Caki2 (cell line): Measurements from ENCODE around the gene TAMALIN. TPM values are rescaled to one million over a fixed set of nuclear protein-coding genes. Genes with fewer than 3 reads are reported as not detected.

Source experiments
- DNase-seq: peaks from one replicate; pipeline ENCODE4 v3.0.0-alpha.2; 2015; ENCODE audit warnings: low read depth
- in situ Hi-C: cut with HindIII; loops from 2 replicates; pipeline ENCODE4 v1.10.0; 2016; ENCODE audit warnings: low sequenced_read_pairs, low pct_unique_long_range_greater_than_20kb, mixed read lengths
- total RNA-seq: library from RNA; depleted of rRNA; stranded (reverse); fragments of >200 nt; shearing (Covaris generic); gene quantifications from 2 replicates; pipeline ENCODE4 v1.2.3, GENCODE V29; 2014; ENCODE audit warnings: low replicate concordance; rRNA removed

Gene TAMALIN
- total RNA-seq, 1 experiment from 2014 or later = not detected

DNA sequence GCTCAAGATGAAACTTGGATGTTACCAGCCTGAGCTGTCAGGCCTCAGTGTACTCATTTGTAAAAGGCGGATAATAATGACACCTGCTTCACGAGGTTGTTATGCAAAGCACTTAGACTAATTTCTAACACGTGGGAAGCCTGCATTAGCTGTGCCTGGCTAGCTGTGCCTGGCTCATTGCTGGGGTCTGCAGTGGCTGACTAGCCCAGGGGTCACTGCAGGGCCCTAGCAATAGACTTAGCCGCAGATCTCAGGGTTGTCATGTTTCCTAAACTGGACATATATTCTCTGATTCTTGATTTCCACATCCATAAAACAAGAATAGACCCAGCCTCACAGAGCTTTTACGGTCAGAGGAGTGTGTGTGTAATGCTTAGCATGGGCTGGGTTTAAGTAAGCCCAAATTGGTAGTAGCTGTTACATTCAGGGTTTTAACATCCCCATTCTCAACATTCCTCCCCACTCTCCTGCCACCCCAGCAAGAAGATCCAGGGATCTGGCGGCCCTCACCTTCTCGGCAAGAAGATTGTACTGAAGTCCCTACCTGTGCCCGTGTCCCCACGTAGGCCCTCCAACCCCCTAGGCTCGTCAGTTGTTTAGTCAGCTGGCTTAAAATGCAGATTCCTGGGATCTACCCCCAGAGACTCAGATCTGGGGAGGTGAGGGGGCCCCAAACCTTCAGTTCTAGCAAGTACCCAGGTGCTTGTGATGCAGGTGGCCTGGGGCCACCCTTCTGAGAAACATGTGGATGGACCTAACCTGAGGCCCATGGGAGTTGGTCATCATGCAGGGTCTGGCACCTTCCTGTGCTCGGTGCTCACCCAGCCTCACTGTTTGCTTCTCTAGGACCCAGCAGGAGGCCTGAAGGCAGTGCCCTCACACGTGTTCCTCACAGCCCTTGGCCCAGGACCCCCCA, 53.1 kb downstream of the TAMALIN start:
- in situ Hi-C loops = no loop called here
- no peak for DNase-seq

DNA sequence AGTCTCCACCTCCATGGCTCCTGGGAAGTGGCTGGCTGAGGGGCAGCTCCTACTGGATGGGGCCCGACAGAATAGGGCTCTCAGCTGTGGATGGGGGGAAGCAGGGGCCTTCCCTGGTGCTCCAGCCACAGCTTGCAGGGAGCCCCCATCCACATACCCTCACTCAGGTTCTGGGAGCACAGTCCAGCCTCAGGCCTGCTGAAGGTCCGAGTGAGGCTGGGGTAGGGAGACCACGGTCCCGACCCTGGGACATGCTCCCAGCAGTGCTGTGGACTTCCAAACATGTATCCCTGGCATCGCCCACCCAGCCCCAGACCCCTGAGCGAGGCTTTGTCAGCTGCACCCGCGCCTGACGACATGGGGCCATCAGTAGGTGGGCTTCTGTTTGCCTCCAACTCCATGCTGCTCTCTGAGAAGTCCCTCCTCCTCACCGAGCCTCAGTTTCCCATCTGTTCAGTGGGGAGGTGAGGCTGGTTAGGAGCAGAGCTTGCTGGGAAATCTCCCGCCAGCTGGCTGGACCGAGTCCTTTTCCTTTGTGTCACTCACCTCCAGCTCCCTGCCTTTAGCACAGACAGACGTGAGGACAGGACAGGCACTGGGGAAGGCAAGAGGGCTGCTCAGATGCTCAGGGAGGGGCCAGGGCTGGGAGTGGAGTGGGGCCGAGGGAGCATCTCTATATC, 53.9 kb downstream of the TAMALIN start:
- DNase-seq = no peak
- in situ Hi-C loops = no loop called here

DNA sequence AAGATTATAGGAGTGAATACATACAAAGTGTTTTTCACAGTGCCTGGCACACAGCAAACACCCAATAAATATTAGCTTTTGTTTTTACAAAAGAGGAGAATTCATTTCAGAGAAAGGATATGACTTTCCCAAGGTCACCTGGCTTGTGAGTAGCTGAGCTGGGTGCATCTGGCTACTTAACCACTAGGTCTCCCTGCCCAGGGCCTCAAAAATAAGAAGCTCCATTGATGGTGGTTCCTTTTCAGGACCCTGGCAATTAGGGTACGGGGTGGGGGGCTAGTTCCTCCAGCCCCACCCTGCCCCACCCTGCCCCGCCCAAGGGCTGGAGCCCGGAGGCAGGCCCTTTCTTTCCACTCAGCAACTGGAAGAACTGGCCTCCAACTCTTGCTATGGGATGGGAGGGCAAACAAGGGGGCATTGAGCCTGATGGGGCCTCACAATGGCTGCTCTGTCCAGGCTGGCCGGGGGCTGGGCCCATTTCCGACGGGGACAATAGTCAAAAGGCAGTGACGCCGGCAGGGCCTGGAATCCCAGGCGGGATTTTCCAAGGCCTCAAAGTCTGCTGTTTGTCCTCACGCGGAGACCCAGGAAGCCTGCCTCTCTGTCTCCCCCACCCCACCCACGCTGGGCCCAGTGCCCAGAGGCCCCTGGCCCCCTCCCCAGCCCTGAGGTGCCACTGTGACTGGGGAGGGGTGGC, 54.9 kb downstream of the TAMALIN start:
- in situ Hi-C loops = no loop called here
- no peak for DNase-seq

DNA sequence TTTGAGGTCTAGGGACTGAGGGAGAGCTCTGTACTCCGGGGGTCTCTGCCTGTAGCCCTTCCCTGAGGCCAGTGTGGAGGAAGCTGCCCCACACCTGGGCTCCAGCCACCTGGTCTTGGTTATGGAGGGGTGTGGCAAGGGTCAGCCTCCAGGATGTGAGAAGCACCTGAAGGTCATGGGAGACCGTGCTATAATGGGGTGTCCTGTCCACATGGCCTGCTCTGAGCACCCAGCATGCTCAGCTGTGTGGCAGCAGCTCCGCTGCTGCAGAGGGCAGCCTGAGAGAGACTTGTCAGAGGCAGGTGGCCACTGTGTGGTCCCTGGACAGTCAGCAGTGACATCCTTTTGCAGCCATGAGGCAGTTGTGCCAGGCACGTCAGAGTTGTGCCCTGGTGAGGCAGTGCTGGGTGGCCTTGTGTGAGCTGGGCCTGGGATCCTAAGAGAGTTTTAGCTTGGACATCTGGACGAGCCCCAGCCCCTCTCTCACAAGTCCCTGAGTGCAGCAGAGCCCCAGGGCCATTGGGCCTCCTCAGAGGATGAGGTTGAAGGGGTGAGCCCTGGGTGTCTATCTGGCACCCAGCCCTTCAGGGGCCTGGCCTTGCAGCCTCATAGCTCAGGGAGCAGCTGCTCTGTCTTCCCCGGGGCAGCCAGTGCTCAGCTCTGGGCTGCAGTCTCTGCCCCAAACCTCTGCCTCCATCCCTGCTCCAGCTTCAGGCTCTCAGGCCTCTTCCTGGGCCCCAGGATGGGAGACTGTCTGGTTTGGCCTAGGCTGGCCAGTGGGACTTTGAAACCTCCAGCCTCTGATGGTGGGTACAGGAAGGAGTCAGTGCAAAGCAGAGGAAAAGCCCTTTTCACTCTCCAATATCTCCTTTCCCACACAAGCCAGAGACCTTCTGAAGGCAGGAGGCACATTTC, 55.7 kb downstream of the TAMALIN start:
- in situ Hi-C loops = no loop called here

DNA sequence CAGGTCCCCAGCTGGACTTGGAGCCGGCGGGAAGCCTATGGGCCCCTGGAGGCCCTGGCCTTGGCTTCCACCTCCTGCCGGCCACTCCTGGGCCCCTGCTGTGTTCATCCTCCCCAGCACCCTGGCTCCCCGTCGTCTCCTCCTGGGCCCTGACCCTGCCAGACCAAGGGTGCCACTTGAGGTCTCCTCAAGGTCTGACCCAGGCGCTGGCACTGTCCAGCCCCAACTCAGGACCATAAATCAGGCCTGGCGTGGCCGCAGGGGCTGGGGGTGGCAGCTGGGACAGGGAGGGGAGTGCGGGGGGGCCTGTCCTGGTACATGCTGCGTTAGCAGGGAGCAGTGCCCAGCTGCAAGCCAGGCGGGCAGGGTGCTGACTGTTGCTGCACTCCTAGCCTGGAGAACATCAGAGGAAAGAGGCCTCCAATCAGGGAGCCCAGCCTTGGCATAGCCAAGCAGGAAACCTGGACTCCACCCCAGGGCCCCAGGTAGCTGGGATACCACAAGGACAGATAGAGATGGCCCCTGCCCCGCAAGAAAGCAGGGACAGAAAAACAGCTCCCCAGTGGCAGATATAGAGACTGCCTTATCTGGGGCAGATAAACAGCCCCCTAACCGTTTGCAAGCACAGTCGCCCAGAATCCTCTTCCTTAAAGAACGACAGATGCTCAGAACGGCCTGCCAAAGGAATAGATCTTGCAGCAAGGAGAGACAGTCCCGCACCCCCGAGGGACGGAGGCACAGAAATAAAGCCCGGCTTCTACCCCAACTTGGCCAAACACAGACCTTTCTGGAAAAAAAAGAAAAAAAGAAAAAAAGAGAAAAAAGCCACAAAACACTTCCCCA, 56.6 kb downstream of the TAMALIN start:
- in situ Hi-C loops = no loop called here
- no peak for DNase-seq

More for the DNA sequence above, 55.7 kb downstream of the TAMALIN start:
- no peak for DNase-seq

DNA sequence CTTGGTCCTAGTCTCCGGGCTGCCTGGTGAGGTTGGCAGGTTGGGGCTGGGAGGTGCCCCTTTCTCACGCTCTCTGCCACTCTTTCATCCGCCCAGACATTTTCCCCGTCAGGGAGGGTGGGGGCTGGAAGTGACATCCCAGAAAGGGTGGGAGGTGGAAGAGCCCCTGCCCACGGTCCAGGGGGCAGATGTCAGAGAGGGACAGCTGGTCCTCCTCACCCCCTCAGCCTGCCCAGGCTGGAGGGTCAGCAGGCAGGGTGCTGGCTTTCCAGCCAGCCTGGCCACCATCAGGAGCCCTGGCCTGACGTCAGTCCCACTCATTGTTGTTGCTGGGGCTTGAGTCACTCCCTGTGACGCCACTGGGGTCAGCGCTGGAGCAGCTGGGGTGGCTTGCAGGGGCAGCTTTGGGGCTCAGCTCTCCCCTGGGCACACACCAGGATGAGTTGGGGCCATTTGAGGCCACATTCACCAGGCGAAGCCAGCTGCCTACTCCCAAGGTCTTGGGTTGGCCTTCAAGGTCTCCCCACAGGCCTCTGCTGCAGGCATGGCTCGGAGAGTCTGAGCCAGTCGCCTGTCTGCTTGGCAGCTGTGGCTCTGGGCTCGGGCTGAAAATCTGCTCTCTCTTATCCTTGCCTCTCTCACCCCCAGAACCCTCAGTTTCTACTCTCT, 57.4 kb downstream of the TAMALIN start:
- in situ Hi-C loops = no loop called here
- DNase-seq = no peak

Other genes starting within 250 kb of the TAMALIN start
- 0.84 and 1.7 TPM in 2 replicates for gene FIGNL2, start 158.2 kb upstream of the TAMALIN start, total RNA-seq
- not detected in 2 replicates for gene ANKRD33, start 118.8 kb upstream of the TAMALIN start, total RNA-seq
- 0.35 and 4.4 TPM in 2 replicates for gene ACVRL1, start 99.4 kb upstream of the TAMALIN start, total RNA-seq
- gene ACVR1B, start 55.2 kb upstream of the TAMALIN start, total RNA-seq = 10.5 and 14.2 TPM in 2 replicates
- 0.07 TPM in 1 of 2 replicates, not detected in the other for gene NR4A1, start 44.5 kb downstream of the TAMALIN start, total RNA-seq
- 126 and 183 TPM in 2 replicates for gene ATG101, start 63.0 kb downstream of the TAMALIN start, total RNA-seq
- gene SMIM41, start 72.8 kb downstream of the TAMALIN start, total RNA-seq = not detected in 2 replicates
- gene KRT80, start 185.1 kb downstream of the TAMALIN start, total RNA-seq = 31.6 and 33.0 TPM in 2 replicates
- 122 and 152 TPM in 2 replicates for gene KRT7, start 226.3 kb downstream of the TAMALIN start, total RNA-seq